GM12873 (cell line): Measurements from ENCODE around the gene PIAS2.

Experiments
- TF ChIP-seq, protein P1 (sequence below): IDR thresholded peaks from 2 replicates; pipeline ENCODE4 v1.5.1; 2012; ENCODE audit warnings: low read depth, mild to moderate bottlenecking, moderate library complexity, low read length, control low read depth; ENCODE audit not compliant: insufficient read depth; ENCODE audit errors: missing control alignments

PIAS2 gene

GRCh38 chr18:46831434-46831833 lies 85.9 kb downstream of the PIAS2 start:
- TF ChIP-seq, protein P1, sequence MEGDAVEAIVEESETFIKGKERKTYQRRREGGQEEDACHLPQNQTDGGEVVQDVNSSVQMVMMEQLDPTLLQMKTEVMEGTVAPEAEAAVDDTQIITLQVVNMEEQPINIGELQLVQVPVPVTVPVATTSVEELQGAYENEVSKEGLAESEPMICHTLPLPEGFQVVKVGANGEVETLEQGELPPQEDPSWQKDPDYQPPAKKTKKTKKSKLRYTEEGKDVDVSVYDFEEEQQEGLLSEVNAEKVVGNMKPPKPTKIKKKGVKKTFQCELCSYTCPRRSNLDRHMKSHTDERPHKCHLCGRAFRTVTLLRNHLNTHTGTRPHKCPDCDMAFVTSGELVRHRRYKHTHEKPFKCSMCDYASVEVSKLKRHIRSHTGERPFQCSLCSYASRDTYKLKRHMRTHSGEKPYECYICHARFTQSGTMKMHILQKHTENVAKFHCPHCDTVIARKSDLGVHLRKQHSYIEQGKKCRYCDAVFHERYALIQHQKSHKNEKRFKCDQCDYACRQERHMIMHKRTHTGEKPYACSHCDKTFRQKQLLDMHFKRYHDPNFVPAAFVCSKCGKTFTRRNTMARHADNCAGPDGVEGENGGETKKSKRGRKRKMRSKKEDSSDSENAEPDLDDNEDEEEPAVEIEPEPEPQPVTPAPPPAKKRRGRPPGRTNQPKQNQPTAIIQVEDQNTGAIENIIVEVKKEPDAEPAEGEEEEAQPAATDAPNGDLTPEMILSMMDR = no peak

DNA sequence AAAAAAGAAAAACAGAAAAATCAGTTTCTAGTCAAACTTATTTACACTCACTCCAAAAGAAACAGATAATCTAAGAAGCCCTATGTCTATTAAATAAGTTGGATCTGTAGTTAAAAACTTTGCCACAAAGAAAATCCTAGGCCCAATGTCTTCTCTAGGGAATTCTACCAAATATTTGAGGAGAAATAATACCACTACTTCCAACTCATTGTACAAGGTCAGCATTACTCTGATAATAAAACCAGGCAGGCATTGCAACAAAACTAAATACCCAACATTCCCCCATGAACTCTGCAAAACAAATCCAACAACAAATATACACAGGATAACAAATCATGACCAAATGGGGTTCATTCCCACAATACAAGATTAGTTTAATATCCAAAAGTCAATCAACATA lies 86.7 kb downstream of the PIAS2 start:
- TF ChIP-seq, protein P1 = no peak

DNA sequence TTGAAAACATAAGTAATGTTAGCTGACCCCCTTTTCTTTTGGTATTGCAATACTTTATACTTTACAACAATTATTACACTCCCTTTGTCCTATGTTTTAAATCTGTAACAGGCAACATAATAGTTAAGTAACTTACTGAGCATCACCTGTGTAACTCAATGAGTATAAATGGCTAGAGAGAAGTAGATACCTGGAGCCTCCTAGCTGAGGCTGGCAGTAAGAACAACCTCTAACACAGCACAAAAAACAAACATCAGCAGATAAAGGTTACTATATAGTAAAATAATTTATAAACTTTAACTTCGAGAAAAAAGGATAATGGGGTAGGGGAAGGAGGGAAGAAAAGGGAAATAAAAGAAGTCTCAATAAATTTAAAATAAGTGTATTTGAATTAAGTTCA lies 87.4 kb downstream of the PIAS2 start:
- TF ChIP-seq, protein P1 = no peak

DNA sequence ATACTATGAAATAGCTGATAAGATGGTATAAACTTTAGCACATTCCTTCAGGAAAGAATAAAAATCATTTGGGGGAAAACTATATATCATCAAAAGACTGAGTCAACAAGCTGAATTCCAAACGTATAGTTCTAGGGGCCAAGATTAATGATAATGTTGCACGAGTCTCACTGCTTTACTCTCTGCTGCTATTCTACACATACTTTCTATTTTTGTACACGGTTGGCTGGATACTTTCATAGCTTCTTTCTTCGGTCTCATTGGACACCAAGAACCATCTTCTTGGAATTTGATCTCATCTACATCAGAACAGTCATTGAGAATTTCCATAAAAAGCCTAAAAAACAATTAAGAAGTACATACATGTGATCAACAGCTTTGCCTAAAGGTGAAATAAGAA lies 87.8 kb downstream of the PIAS2 start:
- TF ChIP-seq, protein P1 = no peak

GRCh38 chr18:46821856-46822711 lies 95.2 kb downstream of the PIAS2 start:
- TF ChIP-seq, protein P1 = no peak

GRCh38 chr18:46820863-46821262 lies 96.4 kb downstream of the PIAS2 start:
- TF ChIP-seq, protein P1 = no peak

- TF ChIP-seq, protein P1 = no peak
Observed at GRCh38 chr18:46815661-46816060, 101.6 kb downstream of the PIAS2 start.
